GM06990 (cell line): ENCODE results near the gene GAPT.

Experiments
- DNase-seq: peaks from one replicate; pipeline ENCODE4 v3.0.0-alpha.2; 2011; ENCODE audit not compliant: insufficient read length; ENCODE audit errors: extremely low read depth
- H3K27me3 ChIP-seq: replicated peaks from 2 replicates; pipeline ENCODE4 v1.6.0; 2011; ENCODE audit warnings: low read length; ENCODE audit not compliant: control insufficient read depth, insufficient read depth
- H3K36me3 ChIP-seq: 2 replicates; pipeline ENCODE4 v1.5.1; 2011; ENCODE audit warnings: low read length; ENCODE audit not compliant: control insufficient read depth, insufficient read depth
- H3K4me3 ChIP-seq: replicated peaks from 2 replicates; pipeline ENCODE4 v1.5.1; 2011; ENCODE audit warnings: low read depth, mild to moderate bottlenecking, control low read depth, low read length
- CTCF ChIP-seq: IDR thresholded peaks from 2 replicates; pipeline ENCODE4 v1.5.1; 2011; ENCODE audit warnings: low read length, control low read depth, mild to moderate bottlenecking, inconsistent platforms; ENCODE audit not compliant: insufficient read depth, poor library complexity, severe bottlenecking

Gene GAPT

GRCh38 chr5:58458743-58459145, 32.5 kb upstream of the GAPT start:
- DNase-seq = no peak
- Histone ChIP-seq H3K4me3 (peak overlapping the region; percentile 70), H3K36me3 (no peaks in the 10 kb centered on the region; the same call in 1 of the 2 replicates), H3K27me3 (no peaks in the 10 kb centered on the region)
- no peak for TF ChIP-seq CTCF

- no peak for TF ChIP-seq CTCF
- Histone ChIP-seq H3K27me3 (no peaks in the 10 kb centered on the region), H3K36me3 (no peaks in the 10 kb centered on the region; the same call in 1 of the 2 replicates), H3K4me3 (peak overlapping the region; percentile 70)
- no peak for DNase-seq
Measured at GRCh38 chr5:58459146-58460001, 31.9 kb upstream of the GAPT start.

- TF ChIP-seq CTCF = peak; percentile 51
- peak within 1 kb of the TSS; percentile 70 for H3K4me3 ChIP-seq
- no peaks in the 10 kb centered on the region; the same call in 1 of the 2 replicates for H3K36me3 ChIP-seq
- no peaks in the 10 kb centered on the region for H3K27me3 ChIP-seq
- peak; percentile 82 for DNase-seq
Measured at GRCh38 chr5:58460002-58460731, 31.1 kb upstream of the GAPT start, which contains the start of gene PLK2. Gene PLK2 (minus strand): TSS chr5:58460086. CDS start chr5:58459959, 127 bp downstream.

GRCh38 chr5:58460732-58461286, 30.4 kb upstream of the GAPT start:
- H3K27me3 ChIP-seq = no peaks in the 10 kb centered on the region
- H3K4me3 ChIP-seq = peak overlapping the region; percentile 70
- peak; percentile 74 for TF ChIP-seq CTCF
- peak; percentile 72 for DNase-seq
- H3K36me3 ChIP-seq = no peaks in the 10 kb centered on the region; the same call in 1 of the 2 replicates

- TF ChIP-seq CTCF = no peak
- Histone ChIP-seq H3K27me3 (no peaks in the 10 kb centered on the region), H3K36me3 (no peaks in the 10 kb centered on the region; the same call in 1 of the 2 replicates), H3K4me3 (no peak overlapping the region)
- DNase-seq = no peak
Measured at GRCh38 chr5:58462154-58462553, 29.1 kb upstream of the GAPT start.
